G401 (cell line): ENCODE data around the gene SLC7A11. TPM values are rescaled to one million over a fixed set of nuclear protein-coding genes. Genes with fewer than 3 reads are reported as not detected.

Experiments
- DNase-seq: peaks from one replicate; pipeline ENCODE4 v3.0.0-alpha.2; 2015; ENCODE audit warnings: low spot score
- in situ Hi-C: cut with HindIII; loops from 2 replicates; pipeline ENCODE4 v1.10.0; 2016; ENCODE audit warnings: low sequenced_read_pairs, mixed read lengths
- total RNA-seq: library from RNA; depleted of rRNA; stranded (reverse); fragments of >200 nt; shearing (Covaris generic); gene quantifications from 2 replicates; pipeline ENCODE4 v1.2.3, GENCODE V29; 2014; rRNA removed

The SLC7A11 gene
- 1.9 and 3.8 TPM in 2 replicates for total RNA-seq

- in situ Hi-C loops = no loop called here
- DNase-seq = peak; percentile 64
Measured at GRCh38 chr4:138242076-138242833, at the start of gene SLC7A11. Gene SLC7A11 (minus strand): TSS chr4:138242349. CDS start chr4:138242069, 280 bp downstream.

GRCh38 chr4:138291431-138291830, 49.3 kb upstream of the SLC7A11 start:
- in situ Hi-C loops = no loop called here
- DNase-seq = no peak

- DNase-seq = no peak
- in situ Hi-C loops = no loop called here
Measured at GRCh38 chr4:138290805-138291204, 48.7 kb upstream of the SLC7A11 start.

GRCh38 chr4:138279286-138279685, 37.1 kb upstream of the SLC7A11 start:
- in situ Hi-C loops = no loop called here
- DNase-seq = no peak

GRCh38 chr4:138277133-138277532, 35.0 kb upstream of the SLC7A11 start:
- in situ Hi-C loops = no loop called here
- DNase-seq = no peak

- DNase-seq = peak; percentile 18
- in situ Hi-C loops = no loop called here
Measured at GRCh38 chr4:138275963-138276621, 33.9 kb upstream of the SLC7A11 start.

GRCh38 chr4:138275216-138275615, 33.1 kb upstream of the SLC7A11 start:
- no peak for DNase-seq
- in situ Hi-C loops = no loop called here

GRCh38 chr4:138269175-138269574, 27.0 kb upstream of the SLC7A11 start:
- in situ Hi-C loops = no loop called here
- DNase-seq = no peak

GRCh38 chr4:138267835-138268234, 25.7 kb upstream of the SLC7A11 start:
- in situ Hi-C loops = no loop called here
- DNase-seq = no peak

GRCh38 chr4:138266948-138267347, 24.8 kb upstream of the SLC7A11 start:
- in situ Hi-C loops = no loop called here
- DNase-seq = no peak

- no peak for DNase-seq
- in situ Hi-C loops = no loop called here
Measured at GRCh38 chr4:138263247-138263816, 21.2 kb upstream of the SLC7A11 start.

GRCh38 chr4:138262469-138262868, 20.3 kb upstream of the SLC7A11 start:
- in situ Hi-C loops = no loop called here
- no peak for DNase-seq

- in situ Hi-C loops = no loop called here
- DNase-seq = no peak
Measured at GRCh38 chr4:138262030-138262429, 19.9 kb upstream of the SLC7A11 start.

GRCh38 chr4:138259824-138260223, 17.7 kb upstream of the SLC7A11 start:
- DNase-seq = no peak

GRCh38 chr4:138259271-138259670, 17.1 kb upstream of the SLC7A11 start:
- in situ Hi-C loops = no loop called here
- DNase-seq = no peak

More at GRCh38 chr4:138259824-138260223, 17.7 kb upstream of the SLC7A11 start:
- in situ Hi-C loops = no loop called here

GRCh38 chr4:138256608-138257007, 14.5 kb upstream of the SLC7A11 start:
- no peak for DNase-seq
- in situ Hi-C loops = no loop called here

- DNase-seq = no peak
- in situ Hi-C loops = no loop called here
Measured at GRCh38 chr4:138255917-138256597, 13.9 kb upstream of the SLC7A11 start.

- no peak for DNase-seq
- in situ Hi-C loops = no loop called here
Measured at GRCh38 chr4:138252551-138252950, 10.4 kb upstream of the SLC7A11 start.

GRCh38 chr4:138251938-138252337, 9.8 kb upstream of the SLC7A11 start:
- DNase-seq = no peak
- in situ Hi-C loops = no loop called here

GRCh38 chr4:138249132-138249531, 7.0 kb upstream of the SLC7A11 start:
- in situ Hi-C loops = no loop called here
- no peak for DNase-seq
